ENCODE results near the gene CES4A. TPM values are rescaled to one million over a fixed set of nuclear protein-coding genes. Genes with fewer than 3 reads are reported as not detected.

Gene CES4A
- total and polyA plus RNA-seq, 2 of the 13 experiments (the other 11 are each of a cell fraction or from before 2014, with no cell fraction given): 0.09 to 0.17 TPM

DNA sequence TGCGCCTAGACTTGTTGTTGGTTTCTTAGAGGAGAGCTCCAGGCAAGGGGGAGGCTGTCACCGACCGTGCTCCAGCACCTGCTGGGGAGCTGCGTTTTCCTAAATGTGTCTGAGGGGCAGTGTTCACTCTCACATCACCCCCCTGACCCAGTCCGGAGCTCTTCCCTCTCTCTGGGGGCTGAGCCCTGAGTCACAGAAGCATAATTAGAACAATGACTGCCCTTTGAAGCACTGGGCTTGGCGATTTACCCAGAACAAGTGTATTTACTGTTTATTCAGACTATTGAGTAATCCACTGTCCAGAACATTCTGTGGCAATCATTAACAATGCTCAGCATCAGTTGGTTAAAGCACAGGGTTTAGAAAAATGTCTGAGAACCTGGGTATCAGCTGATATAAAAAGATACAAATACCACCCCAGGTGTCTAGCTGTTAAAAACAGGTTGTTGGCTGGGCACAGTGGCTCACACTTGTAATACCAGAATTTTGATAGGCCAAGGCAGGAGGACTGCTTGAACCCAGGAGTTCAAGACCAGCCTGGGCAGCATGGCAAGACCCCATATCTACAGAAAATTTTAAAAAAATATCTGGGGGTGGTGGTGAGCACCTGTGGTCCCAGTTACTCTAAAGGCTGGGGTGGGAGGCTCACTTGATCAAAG, 8.1 kb downstream of the CES4A start (continued):
- TF ChIP-seq THAP9 (CRISPR knock-in tag; IDR thresholded peaks at IDR 0.05; ENCODE audit: borderline replicate concordance) (peak; percentile 23; the same call in 1 of the 2 replicates), TRAFD1 (CRISPR knock-in tag; IDR thresholded peaks at IDR 0.05; ENCODE audit: borderline replicate concordance) (no peak), KLF12 (CRISPR knock-in tag; IDR thresholded peaks at IDR 0.05; ENCODE audit: borderline replicate concordance) (no peak), ZNF335 (CRISPR knock-in tag; IDR thresholded peaks at IDR 0.05) (no peak), GZF1 (CRISPR knock-in tag; IDR thresholded peaks at IDR 0.05) (no peak), EP300 (IDR thresholded peaks at IDR 0.05; ENCODE audit: low read depth in 2 of 2, low read length in 2 of 2) (peak in 1 of 2 experiments; percentile 94; a peak in 2 of 4 replicates), EP300 (CRISPR knock-in tag; IDR thresholded peaks at IDR 0.05; ENCODE audit: borderline replicate concordance) (no peak), TFDP2 (CRISPR knock-in tag; IDR thresholded peaks at IDR 0.05) (0 out of 2 replicates have a peak, but pooled peaks have one; percentile 18), BCL3 (CRISPR knock-in tag; IDR thresholded peaks at IDR 0.05) (no peak), ZNF264 (CRISPR knock-in tag; IDR thresholded peaks at IDR 0.05) (peak; percentile 75; the same call in 1 of the 2 replicates), KLF6 (CRISPR knock-in tag; IDR thresholded peaks at IDR 0.05) (peak; percentile 67; the same call in 1 of the 2 replicates), HMG20A (CRISPR knock-in tag; IDR thresholded peaks at IDR 0.05; ENCODE audit: borderline replicate concordance) (peak; percentile 72; the same call in 1 of the 2 replicates), FOSL2 (CRISPR knock-in tag; IDR thresholded peaks at IDR 0.05) (peak; percentile 86), MIXL1 (CRISPR knock-in tag; IDR thresholded peaks at IDR 0.05) (peak; percentile 96), IKZF5 (CRISPR knock-in tag; IDR thresholded peaks at IDR 0.05) (peak; percentile 39; the same call in 1 of the 2 replicates), FOXO1 (CRISPR knock-in tag; IDR thresholded peaks at IDR 0.05) (peak; percentile 82; the same call in 1 of the 2 replicates), ZNF770 (CRISPR knock-in tag; IDR thresholded peaks at IDR 0.05) (0 out of 2 replicates have a peak, but pooled peaks have one; percentile 15)
